IgD-negative memory B cell (primary cell): ENCODE results near the gene IL12RB2. TPM values are rescaled to one million over a fixed set of nuclear protein-coding genes. Genes with fewer than 3 reads are reported as not detected.
"Not testable (repeated sequence)": the region's sequence is repeated elsewhere in the genome, so short reads cannot be mapped to it uniquely, and the experiment has no call there.

ENCODE experiments used
- H3K27ac Mint-ChIP-seq, 3 donors: one replicate each; pipeline ENCODE4 v1.8.0; 2020 to 2022; ENCODE audit warnings: mild to moderate bottlenecking in 3 of 3, mixed read lengths in 3 of 3, moderate library complexity in 1 of 3
- H3K27me3 Mint-ChIP-seq: one replicate; pipeline ENCODE4 v1.8.0; 2021; ENCODE audit warnings: mixed read lengths
- H3K36me3 Mint-ChIP-seq: one replicate; pipeline ENCODE4 v1.8.0; 2020; ENCODE audit warnings: mild to moderate bottlenecking, mixed read lengths
- H3K4me1 Mint-ChIP-seq, 3 donors: one replicate each; pipeline ENCODE4 v1.8.0; 2020 to 2022; ENCODE audit warnings: mixed read lengths in 3 of 3, mild to moderate bottlenecking in 1 of 3
- H3K4me3 Mint-ChIP-seq, 4 donors: one replicate each; pipeline ENCODE4 v1.8.0; 2020 to 2022; ENCODE audit warnings: mild to moderate bottlenecking in 4 of 4, mixed read lengths in 4 of 4, moderate library complexity in 3 of 4
- H3K9me3 Mint-ChIP-seq, 3 donors: one replicate each; pipeline ENCODE4 v1.8.0; 2020 to 2021; ENCODE audit warnings: mixed read lengths in 3 of 3, mild to moderate bottlenecking in 1 of 3
- polyA plus RNA-seq: library from polyadenylated mRNA; unstranded; fragments of 300-500 nt; fragmentation: Illumina TruSeq; gene quantifications from one replicate; pipeline ENCODE4 v1.2.3, GENCODE V29; 2021

Gene IL12RB2
- polyA plus RNA-seq, 1 donor from 2014 or later = 0.53 TPM

- H3K36me3 Mint-ChIP-seq = peaks cover 2% of the 10 kb centered on the region
- no peaks in the 10 kb centered on the region for H3K27me3 Mint-ChIP-seq
- H3K9me3 Mint-ChIP-seq = no peaks in the 10 kb centered on the region
- no peak overlapping the region for H3K27ac Mint-ChIP-seq
- H3K4me1 Mint-ChIP-seq = peaks cover 1 to 8% (median 5%) of the 10 kb centered on the region in 3 donors
- no peak overlapping the region for H3K4me3 Mint-ChIP-seq
Measured at GRCh38 chr1:67415041-67415440, 107.4 kb downstream of the IL12RB2 start.

DNA sequence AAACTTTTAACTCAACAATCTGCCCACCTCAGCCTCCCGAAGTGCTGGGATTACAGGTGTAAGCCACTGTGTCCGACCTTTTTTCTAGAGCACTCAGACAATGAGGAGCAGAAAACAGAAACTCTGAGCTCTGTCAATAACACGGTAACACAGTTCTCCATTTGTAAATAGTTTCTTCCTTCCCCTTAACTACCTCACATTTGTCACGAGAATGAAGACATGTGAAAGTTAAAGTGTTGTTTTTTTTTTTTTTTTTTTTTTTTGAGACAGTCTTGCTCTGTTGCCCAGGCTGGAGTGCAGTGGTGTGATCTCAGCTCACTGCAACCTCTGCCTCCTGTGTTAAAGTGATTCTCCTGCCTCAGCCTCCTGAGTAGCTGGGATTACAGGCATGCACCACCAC, 110.1 kb downstream of the IL12RB2 start:
- Mint-ChIP-seq H3K4me1 (peaks cover 1 to 12% (median 5%) of the 10 kb centered on the region in 3 donors), H3K27ac (peak overlapping the region in 1 of 3 donors; percentile 67)
- not testable (repeated sequence) for H3K27me3 Mint-ChIP-seq, H3K36me3 Mint-ChIP-seq, H3K9me3 Mint-ChIP-seq, H3K4me3 Mint-ChIP-seq

DNA sequence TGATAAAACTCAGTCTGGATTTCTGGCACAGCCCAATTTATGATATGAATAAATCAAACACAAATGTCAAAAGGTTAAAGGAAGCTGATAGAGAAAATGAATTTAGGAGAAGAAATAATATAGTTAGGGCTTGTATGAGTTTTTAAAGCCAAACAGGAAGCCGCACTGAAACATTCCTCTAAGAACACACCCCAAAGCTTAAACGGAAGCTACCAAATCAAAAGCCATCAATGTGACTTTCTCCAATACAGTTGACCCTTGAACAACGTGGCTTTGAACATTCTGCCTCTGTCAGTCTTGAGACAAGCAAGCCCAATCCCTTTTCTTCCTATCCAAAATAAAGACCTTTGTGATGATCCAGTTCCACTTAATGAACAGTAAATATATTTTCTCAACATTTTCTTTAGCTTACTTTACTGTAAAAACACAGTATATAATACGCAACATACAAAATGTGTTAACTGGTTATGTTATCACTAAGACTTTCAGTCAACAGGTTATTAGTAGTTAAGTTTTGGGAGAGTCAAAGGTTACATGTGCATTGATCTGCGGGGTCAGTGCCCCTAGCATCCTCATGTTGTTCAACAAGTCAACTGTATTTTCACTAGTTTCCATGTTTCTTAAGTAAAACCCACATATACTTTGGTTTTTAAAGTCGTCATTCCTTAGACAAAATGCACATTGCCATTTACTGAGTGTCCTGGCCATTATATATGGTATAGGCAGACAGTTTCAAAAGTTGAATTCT, 111.3 kb downstream of the IL12RB2 start:
- Mint-ChIP-seq H3K4me1 (peaks cover 2 to 13% (median 5%) of the 10 kb centered on the region in 3 donors), H3K4me3 (no peak overlapping the region), H3K27me3 (no peaks in the 10 kb centered on the region), H3K9me3 (no peaks in the 10 kb centered on the region), H3K36me3 (peaks cover 2% of the 10 kb centered on the region), H3K27ac (no peak overlapping the region)

GRCh38 chr1:67420835-67421492, 113.3 kb downstream of the IL12RB2 start:
- Mint-ChIP-seq H3K27me3 (no peaks in the 10 kb centered on the region), H3K9me3 (no peaks in the 10 kb centered on the region), H3K36me3 (no peaks in the 10 kb centered on the region), H3K27ac (no peak overlapping the region), H3K4me3 (no peak overlapping the region), H3K4me1 (peaks cover 6 to 17% (median 11%) of the 10 kb centered on the region in 3 donors)

DNA sequence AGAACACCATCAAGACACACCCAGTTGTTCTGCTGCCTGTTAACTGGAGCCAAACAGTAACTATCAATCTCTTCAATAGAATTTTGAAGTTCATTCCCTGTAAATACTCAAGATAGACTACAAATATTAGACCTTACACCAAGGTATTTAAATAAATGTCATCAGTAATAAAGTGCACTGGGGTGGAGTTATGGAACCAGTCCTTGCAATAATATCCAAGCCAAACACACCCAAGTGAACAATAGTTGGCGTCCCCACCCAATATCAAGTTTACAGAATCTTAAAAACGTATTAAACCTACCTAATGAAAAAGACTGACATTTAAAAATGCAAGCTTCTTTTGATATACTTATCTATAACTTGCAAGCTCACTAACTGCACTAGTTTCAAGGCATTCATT, 119.8 kb downstream of the IL12RB2 start:
- Mint-ChIP-seq H3K27ac (peak overlapping the region in 2 of 3 donors; percentile 32 to 82), H3K4me1 (peaks cover 31 to 39% (median 35%) of the 10 kb centered on the region in 3 donors), H3K27me3 (no peaks in the 10 kb centered on the region), H3K36me3 (peaks cover 4% of the 10 kb centered on the region), H3K4me3 (peak overlapping the region; percentile 94 to 100 (median 99)), H3K9me3 (no peaks in the 10 kb centered on the region)

DNA sequence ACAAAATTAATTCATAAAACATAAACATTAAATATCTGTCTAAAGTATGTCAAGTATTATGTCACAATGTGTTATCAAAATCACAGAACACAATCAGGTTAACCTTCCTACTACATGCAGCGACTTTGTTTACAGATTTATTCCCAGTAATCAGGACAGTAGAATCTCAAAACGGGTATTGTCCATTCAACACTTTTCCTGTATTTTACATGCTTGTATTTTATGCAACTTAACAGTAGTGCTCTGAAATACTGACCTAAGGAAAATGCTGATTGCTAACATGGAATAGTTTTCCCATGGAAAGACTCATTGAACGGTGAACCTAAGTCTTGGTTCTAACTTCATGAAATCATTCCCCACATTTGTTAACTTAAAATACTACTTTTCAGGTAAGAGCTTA, 120.3 kb downstream of the IL12RB2 start:
- H3K27me3 Mint-ChIP-seq = no peaks in the 10 kb centered on the region
- peak overlapping the region; percentile 94 to 100 (median 99) for H3K4me3 Mint-ChIP-seq
- no peaks in the 10 kb centered on the region for H3K9me3 Mint-ChIP-seq
- H3K36me3 Mint-ChIP-seq = peaks cover 4% of the 10 kb centered on the region
- peak overlapping the region; percentile 82 to 97 (median 96) for H3K27ac Mint-ChIP-seq
- peaks cover 31 to 39% (median 35%) of the 10 kb centered on the region in 3 donors for H3K4me1 Mint-ChIP-seq

DNA sequence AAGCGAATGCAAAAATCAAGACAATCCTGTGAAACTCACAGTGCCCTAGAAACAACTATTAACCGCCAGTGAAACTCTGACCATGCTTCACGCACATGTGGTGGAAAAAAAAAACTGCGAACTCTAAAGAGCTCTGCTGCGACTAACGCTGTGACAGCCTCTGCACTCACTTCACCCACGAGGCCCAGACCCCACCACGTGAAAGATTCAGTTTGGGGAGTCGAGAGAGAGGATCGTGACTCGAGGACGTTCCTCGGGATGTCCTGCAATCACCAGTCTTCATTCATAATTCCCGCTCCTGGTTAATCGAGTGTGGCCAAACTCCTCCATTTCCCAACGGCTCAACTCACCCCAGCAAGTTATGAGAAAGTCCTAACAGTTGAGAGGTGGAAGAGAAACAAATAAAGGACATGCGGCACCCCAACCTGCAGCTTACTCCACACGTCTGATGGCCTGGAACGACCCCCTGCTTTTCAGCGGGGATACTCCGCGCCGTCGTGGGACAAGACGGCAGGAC, 121.4 kb downstream of the IL12RB2 start:
- peaks cover 4% of the 10 kb centered on the region for H3K36me3 Mint-ChIP-seq
- peak overlapping the region; percentile 96 to 100 (median 97) for H3K27ac Mint-ChIP-seq
- no peaks in the 10 kb centered on the region for H3K9me3 Mint-ChIP-seq
- peaks cover 35 to 45% (median 36%) of the 10 kb centered on the region in 3 donors for H3K4me1 Mint-ChIP-seq
- H3K4me3 Mint-ChIP-seq = peak overlapping the region; percentile 94 to 100 (median 99)
- no peaks in the 10 kb centered on the region for H3K27me3 Mint-ChIP-seq

GRCh38 chr1:67429528-67430357, 122.1 kb downstream of the IL12RB2 start:
- no peaks in the 10 kb centered on the region for H3K27me3 Mint-ChIP-seq
- H3K27ac Mint-ChIP-seq = peak overlapping the region; percentile 96 to 100 (median 97)
- H3K36me3 Mint-ChIP-seq = peaks cover 4% of the 10 kb centered on the region
- peaks cover 33 to 47% (median 37%) of the 10 kb centered on the region in 3 donors for H3K4me1 Mint-ChIP-seq
- peak overlapping the region; percentile 94 to 100 (median 99) for H3K4me3 Mint-ChIP-seq
- no peaks in the 10 kb centered on the region for H3K9me3 Mint-ChIP-seq

DNA sequence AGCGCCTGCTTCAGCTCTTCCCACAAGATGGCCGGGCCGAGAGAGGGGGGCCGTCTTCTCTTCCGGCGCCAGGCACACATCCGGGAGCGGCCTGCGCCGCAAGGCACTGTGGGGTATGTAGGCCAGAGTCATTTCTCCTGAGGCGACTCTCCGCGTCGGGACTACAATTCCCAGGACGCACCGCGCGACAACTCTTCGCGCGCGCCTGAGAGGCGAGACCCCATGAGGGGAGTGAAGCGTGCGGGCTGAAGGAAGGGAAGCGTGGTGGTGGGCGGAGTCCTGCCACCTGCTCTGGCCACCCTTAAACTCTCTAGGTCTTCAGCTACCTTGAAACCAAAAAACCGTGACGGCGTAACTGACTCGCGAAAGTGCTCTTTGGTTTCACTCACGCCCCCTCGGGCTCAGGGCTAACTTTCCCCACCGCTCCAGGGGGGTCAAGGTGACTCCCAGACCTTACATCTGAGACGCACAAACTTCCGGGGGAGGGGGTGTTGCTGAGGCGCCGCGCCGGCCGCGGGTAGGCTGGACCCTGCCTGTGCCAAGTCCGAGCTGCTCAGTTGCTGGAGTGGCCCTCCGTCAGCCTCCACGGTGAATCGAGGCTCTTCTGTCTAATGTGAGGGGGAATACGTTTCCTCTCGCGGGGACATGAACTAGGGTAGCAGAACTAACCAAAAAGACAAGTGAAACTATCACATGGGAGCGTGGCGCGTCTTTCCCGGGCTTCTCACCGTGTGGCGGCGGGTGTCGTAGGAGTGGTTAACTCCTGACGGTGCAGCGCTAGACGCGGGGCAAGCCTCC, 122.9 kb downstream of the IL12RB2 start, which contains the start of gene SERBP1:
Gene SERBP1, minus strand, starts transcription at position 45 of the 798 bp plus-strand sequence. CDS start 102 bp downstream, outside the sequence.
- no peaks in the 10 kb centered on the region for H3K9me3 Mint-ChIP-seq
- peak within 1 kb of the TSS; percentile 94 to 100 (median 99) for H3K4me3 Mint-ChIP-seq
- H3K36me3 Mint-ChIP-seq = peaks cover 4% of the 10 kb centered on the region
- H3K4me1 Mint-ChIP-seq = peaks cover 29 to 44% (median 32%) of the 10 kb centered on the region in 3 donors
- H3K27me3 Mint-ChIP-seq = no peaks in the 10 kb centered on the region
- H3K27ac Mint-ChIP-seq = peak within 1 kb of the TSS; percentile 96 to 100 (median 97)

DNA sequence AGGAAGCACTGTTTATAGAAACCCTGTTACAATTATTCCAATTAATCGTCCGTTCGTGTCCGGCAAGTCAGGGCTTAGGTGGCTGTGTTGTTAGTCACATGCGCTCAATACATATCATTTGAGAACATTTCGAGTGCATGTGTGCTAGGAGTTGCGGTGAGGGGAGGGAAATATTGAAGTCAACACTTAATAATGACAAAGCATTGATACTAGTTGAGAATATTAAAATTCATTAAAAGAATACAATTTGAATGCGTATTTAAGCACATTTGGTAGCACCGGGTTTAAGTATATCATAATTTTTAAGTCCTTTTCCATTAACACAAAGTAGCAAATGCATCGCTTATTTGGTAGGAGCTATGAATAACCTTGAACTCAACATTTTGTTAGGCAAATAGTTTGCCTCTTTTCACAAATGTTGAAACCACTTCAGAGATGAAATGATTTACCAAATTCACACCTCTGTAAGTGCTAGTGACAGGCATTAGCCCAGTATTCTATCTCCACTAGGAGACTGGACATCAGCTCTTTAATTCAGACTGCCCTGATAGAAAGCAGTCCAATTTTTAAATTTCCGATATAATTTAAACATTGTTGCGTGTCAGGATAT, 123.6 kb downstream of the IL12RB2 start:
- H3K36me3 Mint-ChIP-seq = peaks cover 4% of the 10 kb centered on the region
- H3K4me1 Mint-ChIP-seq = peaks cover 26 to 39% (median 27%) of the 10 kb centered on the region in 3 donors
- peak overlapping the region; percentile 96 to 100 (median 97) for H3K27ac Mint-ChIP-seq
- no peaks in the 10 kb centered on the region for H3K27me3 Mint-ChIP-seq
- no peaks in the 10 kb centered on the region for H3K9me3 Mint-ChIP-seq
- peak overlapping the region; percentile 94 to 100 (median 99) for H3K4me3 Mint-ChIP-seq

DNA sequence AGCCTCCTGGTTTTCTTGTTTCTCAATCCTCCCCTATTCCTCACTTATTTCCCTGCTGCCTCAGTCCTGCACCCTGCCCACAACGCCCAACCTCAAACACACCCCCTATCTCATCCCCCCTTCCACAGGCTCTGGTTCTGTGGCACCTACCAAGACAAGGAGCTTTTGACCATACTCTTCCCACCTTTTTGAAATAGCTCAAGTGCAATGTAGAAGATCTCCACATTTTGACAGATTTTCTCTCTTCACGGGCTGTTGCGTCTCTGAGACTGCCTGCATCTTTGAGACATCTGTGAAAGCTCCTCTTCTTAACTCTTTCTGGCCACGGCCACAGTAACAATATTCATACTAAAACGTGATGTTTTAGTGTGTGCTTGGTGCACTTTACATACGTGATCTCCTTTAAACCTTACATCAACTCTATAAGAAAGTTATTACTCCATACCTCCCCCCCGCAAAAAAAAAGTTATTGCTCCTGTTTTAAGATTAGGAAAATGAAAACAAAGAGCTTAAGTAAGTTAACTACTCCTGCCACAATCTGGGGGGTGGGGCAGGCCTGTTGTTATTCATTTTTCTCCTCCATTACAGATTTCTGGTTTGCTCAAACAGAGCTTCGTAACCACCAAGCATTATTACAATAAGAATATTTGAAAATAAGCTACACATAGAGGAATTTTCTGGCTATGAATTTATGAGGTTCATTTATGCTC, 124.4 kb downstream of the IL12RB2 start:
- Mint-ChIP-seq H3K27me3 (no peaks in the 10 kb centered on the region), H3K9me3 (no peaks in the 10 kb centered on the region), H3K27ac (peak overlapping the region; percentile 88 to 97 (median 96)), H3K36me3 (peaks cover 4% of the 10 kb centered on the region), H3K4me1 (peaks cover 22 to 35% (median 24%) of the 10 kb centered on the region in 3 donors), H3K4me3 (peak overlapping the region; percentile 72 to 94 (median 76))

DNA sequence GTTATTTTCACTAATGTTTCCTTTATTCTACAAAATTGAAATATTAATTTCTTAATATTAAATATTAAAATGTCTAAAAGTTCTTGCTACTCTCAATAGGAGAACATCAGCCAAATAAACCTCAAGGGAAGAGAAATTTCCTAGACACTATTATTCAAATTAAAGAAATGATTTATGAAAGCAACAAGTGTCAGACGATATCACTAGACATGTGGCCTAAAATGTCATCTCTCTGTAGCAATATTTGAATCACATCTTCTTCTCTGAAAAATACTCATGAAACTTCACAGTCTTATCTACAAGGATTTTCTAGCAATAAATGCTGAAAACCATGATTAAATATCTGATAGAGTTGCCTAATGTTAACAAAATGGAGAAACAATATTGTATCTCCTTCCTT, 125.1 kb downstream of the IL12RB2 start:
- Mint-ChIP-seq H3K4me1 (peaks cover 15 to 28% (median 17%) of the 10 kb centered on the region in 3 donors), H3K36me3 (peaks cover 4% of the 10 kb centered on the region), H3K9me3 (no peaks in the 10 kb centered on the region), H3K27ac (no peak overlapping the region), H3K4me3 (peak overlapping the region in 1 of 4 donors; percentile 39), H3K27me3 (no peaks in the 10 kb centered on the region)

DNA sequence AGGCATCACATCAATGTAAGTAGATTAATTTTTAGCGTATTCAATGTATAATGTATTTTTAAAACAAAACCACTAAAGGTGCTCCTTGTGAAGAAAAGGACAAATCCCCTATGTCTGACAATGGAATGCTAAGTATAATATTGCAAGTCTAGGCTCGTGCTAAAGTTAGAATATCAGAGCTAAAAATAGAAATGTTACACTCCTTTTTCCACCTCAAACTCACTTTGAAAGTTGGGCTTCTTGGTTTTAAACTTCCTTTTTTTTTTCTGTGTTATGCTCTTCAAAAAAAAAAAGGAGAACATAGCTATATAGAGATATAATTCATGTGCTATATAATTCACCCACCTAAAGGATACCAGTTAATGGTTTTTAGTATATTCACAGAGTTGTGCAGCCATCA, 126.2 kb downstream of the IL12RB2 start:
- Mint-ChIP-seq H3K27me3 (no peaks in the 10 kb centered on the region), H3K36me3 (peaks cover under 1% of the 10 kb centered on the region), H3K27ac (peak overlapping the region in 2 of 3 donors; percentile 43 to 85), H3K4me1 (peaks cover 13 to 21% (median 17%) of the 10 kb centered on the region in 3 donors), H3K4me3 (peak overlapping the region in 1 of 4 donors; percentile 30), H3K9me3 (no peaks in the 10 kb centered on the region)
